Measurements from ENCODE around the gene KCNQ1OT1. TPM values are rescaled to one million over a fixed set of nuclear protein-coding genes. Genes with fewer than 3 reads are reported as not detected.

KCNQ1OT1 gene
- total RNA-seq, 2 donors from 2014 or later = 0.26 to 0.35 TPM

DNA sequence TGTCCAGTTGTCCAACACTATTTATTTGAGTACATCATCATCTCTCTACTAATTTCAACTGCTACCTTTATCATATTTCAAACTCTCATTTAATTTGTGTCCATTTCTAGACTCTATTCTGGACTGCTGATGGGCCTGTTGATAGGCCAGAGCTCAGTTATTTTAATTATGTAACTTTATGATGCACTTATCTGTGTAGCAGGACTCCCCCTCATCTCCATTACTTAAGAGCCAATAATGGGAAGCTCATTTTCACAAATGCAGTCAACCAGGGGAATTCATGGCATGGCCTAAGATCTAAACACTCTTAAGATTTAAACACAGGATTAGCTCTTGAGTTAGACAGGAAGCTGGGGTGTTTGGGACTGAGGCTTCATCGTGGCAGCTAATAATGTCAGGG lies 21.4 kb downstream of the KCNQ1OT1 start:
- DNase-seq (no peak), ATAC-seq (replicated peaks in 1 of 2) (no peak)
- Mint-ChIP-seq H3K4me1 (ENCODE audit: low read depth) (peaks cover 7% of the 10 kb centered on the region), H3K36me3 (ENCODE audit: insufficient read depth in 2 of 2) (no peaks in the 10 kb centered on the region), H3K4me3 (no peak overlapping the region), H3K27me3 (ENCODE audit: low read depth) (no peaks in the 10 kb centered on the region), H3K27ac (no peak overlapping the region), H3K9me3 (no peaks in the 10 kb centered on the region)

- Mint-ChIP-seq H3K27me3 (ENCODE audit: low read depth) (no peaks in the 10 kb centered on the region), H3K4me1 (ENCODE audit: low read depth) (peaks cover 7% of the 10 kb centered on the region), H3K4me3 (no peak overlapping the region), H3K27ac (no peak overlapping the region), H3K36me3 (ENCODE audit: insufficient read depth in 2 of 2) (no peaks in the 10 kb centered on the region), H3K9me3 (no peaks in the 10 kb centered on the region)
- ATAC-seq (replicated peaks in 1 of 2) = no peak
- DNase-seq = no peak
These were observed 22.7 kb downstream of the KCNQ1OT1 start for GRCh38 chr11:2677127-2677526.

DNA sequence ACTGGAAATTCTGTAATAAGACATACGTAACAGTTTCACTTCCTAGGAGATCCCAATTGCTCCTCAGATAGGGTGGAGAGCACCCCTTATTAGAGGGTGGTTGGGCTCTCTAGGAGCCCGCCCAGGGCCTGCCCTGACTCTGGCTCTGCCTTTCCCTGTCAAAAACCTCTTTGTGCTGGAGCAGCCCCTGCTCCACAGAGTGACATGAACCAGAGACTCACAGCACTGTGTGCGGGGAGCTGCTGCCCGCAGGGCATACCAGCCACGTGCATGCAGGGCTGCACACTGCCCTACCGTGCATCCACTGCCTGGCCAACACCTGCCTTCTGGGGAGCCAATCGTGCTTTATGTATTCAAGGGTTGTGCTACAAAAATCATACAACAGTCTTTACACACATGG lies 24.3 kb downstream of the KCNQ1OT1 start:
- no peaks in the 10 kb centered on the region for H3K36me3 Mint-ChIP-seq (ENCODE audit: insufficient read depth in 2 of 2)
- ATAC-seq (replicated peaks in 1 of 2) (no peak), DNase-seq (no peak)
- H3K27ac Mint-ChIP-seq = no peak overlapping the region
- H3K9me3 Mint-ChIP-seq = no peaks in the 10 kb centered on the region
- H3K27me3 Mint-ChIP-seq (ENCODE audit: low read depth) = no peaks in the 10 kb centered on the region
- H3K4me3 Mint-ChIP-seq = no peak overlapping the region
- H3K4me1 Mint-ChIP-seq (ENCODE audit: low read depth) = peaks cover 7% of the 10 kb centered on the region

- no peak for DNase-seq
- no peak for ATAC-seq (replicated peaks in 1 of 2)
- H3K4me3 Mint-ChIP-seq = no peak overlapping the region
- H3K36me3 Mint-ChIP-seq (ENCODE audit: insufficient read depth in 2 of 2) = no peaks in the 10 kb centered on the region
- H3K9me3 Mint-ChIP-seq = no peaks in the 10 kb centered on the region
- H3K4me1 Mint-ChIP-seq (ENCODE audit: low read depth) = peaks cover 6% of the 10 kb centered on the region
- no peaks in the 10 kb centered on the region for H3K27me3 Mint-ChIP-seq (ENCODE audit: low read depth)
- H3K27ac Mint-ChIP-seq = no peak overlapping the region
These were observed 25.1 kb downstream of the KCNQ1OT1 start for GRCh38 chr11:2674658-2675131.

GRCh38 chr11:2673871-2674471 lies 25.8 kb downstream of the KCNQ1OT1 start:
- Mint-ChIP-seq H3K9me3 (no peaks in the 10 kb centered on the region), H3K27me3 (ENCODE audit: low read depth) (no peaks in the 10 kb centered on the region), H3K4me3 (no peak overlapping the region), H3K4me1 (ENCODE audit: low read depth) (no peaks in the 10 kb centered on the region), H3K36me3 (ENCODE audit: insufficient read depth in 2 of 2) (no peaks in the 10 kb centered on the region), H3K27ac (no peak overlapping the region)
- ATAC-seq (replicated peaks in 1 of 2) (no peak), DNase-seq (no peak)

- H3K27ac Mint-ChIP-seq = no peak overlapping the region
- H3K4me3 Mint-ChIP-seq = no peak overlapping the region
- no peak for DNase-seq
- no peaks in the 10 kb centered on the region for H3K27me3 Mint-ChIP-seq (ENCODE audit: low read depth)
- no peaks in the 10 kb centered on the region for H3K9me3 Mint-ChIP-seq
- no peaks in the 10 kb centered on the region for H3K36me3 Mint-ChIP-seq (ENCODE audit: insufficient read depth in 2 of 2)
- H3K4me1 Mint-ChIP-seq (ENCODE audit: low read depth) = no peaks in the 10 kb centered on the region
- ATAC-seq (replicated peaks in 1 of 2) = no peak
These were observed 26.6 kb downstream of the KCNQ1OT1 start for GRCh38 chr11:2673250-2673610.

GRCh38 chr11:2672553-2673249 lies 27.1 kb downstream of the KCNQ1OT1 start:
- Mint-ChIP-seq H3K9me3 (no peaks in the 10 kb centered on the region), H3K4me1 (ENCODE audit: low read depth) (no peaks in the 10 kb centered on the region), H3K4me3 (no peak overlapping the region), H3K27me3 (ENCODE audit: low read depth) (no peaks in the 10 kb centered on the region), H3K36me3 (ENCODE audit: insufficient read depth in 2 of 2) (no peaks in the 10 kb centered on the region), H3K27ac (no peak overlapping the region)
- DNase-seq (no peak), ATAC-seq (replicated peaks in 1 of 2) (no peak)

- Mint-ChIP-seq H3K27me3 (ENCODE audit: low read depth) (no peaks in the 10 kb centered on the region), H3K27ac (no peak overlapping the region), H3K36me3 (ENCODE audit: insufficient read depth in 2 of 2) (no peaks in the 10 kb centered on the region), H3K4me3 (no peak overlapping the region), H3K9me3 (no peaks in the 10 kb centered on the region), H3K4me1 (ENCODE audit: low read depth) (no peaks in the 10 kb centered on the region)
- DNase-seq (no peak), ATAC-seq (replicated peaks in 1 of 2) (no peak)
These were observed 28.0 kb downstream of the KCNQ1OT1 start for GRCh38 chr11:2671748-2672147.

GRCh38 chr11:2670541-2671100 lies 29.2 kb downstream of the KCNQ1OT1 start:
- no peak for ATAC-seq (replicated peaks in 1 of 2)
- Mint-ChIP-seq H3K4me1 (ENCODE audit: low read depth) (no peaks in the 10 kb centered on the region), H3K36me3 (ENCODE audit: insufficient read depth in 2 of 2) (no peaks in the 10 kb centered on the region), H3K27ac (no peak overlapping the region), H3K27me3 (ENCODE audit: low read depth) (no peaks in the 10 kb centered on the region), H3K4me3 (no peak overlapping the region), H3K9me3 (no peaks in the 10 kb centered on the region)
- no peak for DNase-seq

- no peak overlapping the region for H3K27ac Mint-ChIP-seq
- H3K4me1 Mint-ChIP-seq (ENCODE audit: low read depth) = no peaks in the 10 kb centered on the region
- H3K4me3 Mint-ChIP-seq = no peak overlapping the region
- ATAC-seq (replicated peaks in 1 of 2) = no peak
- DNase-seq = no peak
- H3K36me3 Mint-ChIP-seq (ENCODE audit: insufficient read depth in 2 of 2) = no peaks in the 10 kb centered on the region
- H3K9me3 Mint-ChIP-seq = no peaks in the 10 kb centered on the region
- H3K27me3 Mint-ChIP-seq (ENCODE audit: low read depth) = no peaks in the 10 kb centered on the region
These were observed 29.9 kb downstream of the KCNQ1OT1 start for GRCh38 chr11:2669634-2670469.

DNA sequence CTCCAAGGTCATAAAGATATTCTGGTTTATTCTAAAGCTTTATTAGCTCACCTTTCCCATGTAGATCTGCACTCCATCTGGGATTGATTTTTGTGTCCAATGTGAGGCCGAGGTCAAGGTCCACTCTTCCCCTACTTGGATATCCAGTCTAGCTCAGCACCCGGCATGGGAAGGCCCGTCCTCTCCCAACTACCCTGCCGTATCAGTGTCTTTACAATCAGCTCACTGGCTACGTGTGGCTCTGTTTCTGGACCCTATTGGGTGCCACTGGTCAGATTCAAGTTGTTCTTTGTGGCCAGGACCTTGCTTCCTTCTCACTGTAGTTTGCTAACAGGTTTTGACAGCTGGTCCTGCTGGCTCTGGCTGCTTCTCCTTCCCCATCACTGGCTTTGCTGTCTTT lies 30.9 kb downstream of the KCNQ1OT1 start:
- no peak for DNase-seq
- Mint-ChIP-seq H3K27ac (no peak overlapping the region), H3K27me3 (ENCODE audit: low read depth) (no peaks in the 10 kb centered on the region), H3K4me1 (ENCODE audit: low read depth) (no peaks in the 10 kb centered on the region), H3K9me3 (no peaks in the 10 kb centered on the region), H3K36me3 (ENCODE audit: insufficient read depth in 2 of 2) (no peaks in the 10 kb centered on the region), H3K4me3 (no peak overlapping the region)
- no peak for ATAC-seq (replicated peaks in 1 of 2)

DNA sequence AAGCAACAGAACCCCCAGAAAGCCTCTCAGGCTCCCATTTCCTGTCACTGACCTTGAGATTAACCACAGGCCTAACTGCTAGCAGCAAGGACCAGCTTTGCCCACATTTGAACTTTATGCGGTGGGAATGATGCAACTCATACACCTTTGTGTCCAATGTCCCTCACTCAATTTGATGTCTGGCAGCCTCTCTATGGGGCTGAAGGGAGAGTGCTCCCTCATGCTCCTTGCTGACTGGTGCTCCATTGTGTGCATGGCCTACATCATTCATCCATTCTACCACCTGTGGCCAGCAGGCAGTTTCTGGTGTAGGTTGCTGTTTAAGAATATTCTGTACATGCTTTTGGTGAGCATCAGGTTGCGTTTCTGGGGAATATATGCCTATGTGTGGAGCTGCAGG lies 31.9 kb downstream of the KCNQ1OT1 start:
- ATAC-seq (replicated peaks in 1 of 2) (no peak), DNase-seq (no peak)
- no peaks in the 10 kb centered on the region for H3K27me3 Mint-ChIP-seq (ENCODE audit: low read depth)
- H3K4me3 Mint-ChIP-seq = no peak overlapping the region
- no peaks in the 10 kb centered on the region for H3K9me3 Mint-ChIP-seq
- H3K27ac Mint-ChIP-seq = no peak overlapping the region
- no peaks in the 10 kb centered on the region for H3K36me3 Mint-ChIP-seq (ENCODE audit: insufficient read depth in 2 of 2)
- no peaks in the 10 kb centered on the region for H3K4me1 Mint-ChIP-seq (ENCODE audit: low read depth)

GRCh38 chr11:2666828-2667570 lies 32.8 kb downstream of the KCNQ1OT1 start:
- Mint-ChIP-seq H3K27me3 (ENCODE audit: low read depth) (no peaks in the 10 kb centered on the region), H3K9me3 (no peaks in the 10 kb centered on the region), H3K4me3 (no peak overlapping the region), H3K27ac (no peak overlapping the region), H3K36me3 (ENCODE audit: insufficient read depth in 2 of 2) (no peaks in the 10 kb centered on the region), H3K4me1 (ENCODE audit: low read depth) (no peaks in the 10 kb centered on the region)
- ATAC-seq (replicated peaks in 1 of 2) (no peak), DNase-seq (no peak)
